HG02884 (cell line): ENCODE results near the gene GSN.

ENCODE experiments used
- ATAC-seq: cut with Tn5 transposase; IDR thresholded peaks from one replicate; pipeline ENCODE4 v1.9.1; 2021; ENCODE audit warnings: mild to moderate bottlenecking, moderate library complexity; ENCODE audit not compliant: unreplicated experiment

Gene GSN

DNA sequence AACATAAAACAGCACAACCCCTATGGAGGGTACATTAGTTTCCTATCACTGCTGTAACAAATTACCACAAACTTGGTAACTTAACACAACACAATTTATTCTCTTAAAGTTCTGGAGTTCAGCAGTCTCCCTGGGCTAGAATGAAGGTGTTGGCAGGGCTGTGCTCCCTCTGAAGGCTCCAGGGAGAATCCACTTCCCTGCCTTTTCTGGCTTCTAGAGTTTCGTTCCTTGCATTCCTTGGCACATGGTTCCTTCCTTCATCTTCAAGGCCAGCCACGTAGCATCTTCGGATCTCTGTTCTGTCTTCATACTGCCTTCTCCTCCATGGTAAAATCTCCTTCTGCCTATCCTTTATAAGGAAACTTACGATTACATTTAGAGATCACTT, 25.0 kb upstream of the GSN start:
- ATAC-seq, result no peak

GRCh38 chr9:121246821-121247561, 21.0 kb upstream of the GSN start:
- ATAC-seq, result no peak

GRCh38 chr9:121249563-121249962, 18.4 kb upstream of the GSN start:
- ATAC-seq, result no peak

DNA sequence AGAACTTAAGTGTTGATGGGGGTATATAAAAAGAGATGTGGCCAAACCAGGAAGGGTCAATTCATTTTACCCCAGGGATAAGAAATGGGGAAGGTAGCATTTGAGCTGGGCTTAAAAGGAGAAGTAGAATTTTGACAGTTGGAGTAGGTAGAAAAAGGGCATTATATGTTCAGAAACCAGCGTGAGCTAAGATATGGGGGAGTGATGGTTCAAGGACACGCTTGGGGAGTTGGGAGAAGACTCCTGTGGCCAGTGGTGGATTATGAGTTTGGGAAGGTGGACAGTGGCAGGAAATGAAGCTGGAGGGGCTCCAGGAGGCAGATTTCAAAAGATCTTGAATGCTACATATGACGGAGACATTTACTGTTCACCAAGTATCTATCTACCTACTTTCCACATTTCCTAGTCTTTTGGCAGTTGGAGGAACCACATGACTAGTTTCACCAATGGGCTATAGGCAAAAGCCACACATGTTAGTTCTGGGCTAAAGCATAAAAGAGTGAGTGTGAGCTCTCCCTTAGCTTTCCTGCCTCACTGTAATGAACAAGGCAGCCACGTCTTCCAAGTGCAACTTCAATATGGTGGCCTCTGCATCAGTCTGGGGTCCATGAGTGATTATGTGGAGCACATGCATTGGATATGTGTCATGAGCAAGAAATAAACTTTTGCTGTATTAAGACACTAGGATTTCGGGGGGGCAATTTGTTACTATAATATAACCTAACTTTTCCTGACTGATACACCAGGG, 15.7 kb upstream of the GSN start:
- no peak for ATAC-seq

GRCh38 chr9:121253162-121253561, 14.8 kb upstream of the GSN start:
- ATAC-seq, result no peak

- ATAC-seq, result no peak
These were observed 14.0 kb upstream of the GSN start for GRCh38 chr9:121253821-121254501.

- ATAC-seq, result no peak
These were observed 8.5 kb upstream of the GSN start for GRCh38 chr9:121259498-121259897.

DNA sequence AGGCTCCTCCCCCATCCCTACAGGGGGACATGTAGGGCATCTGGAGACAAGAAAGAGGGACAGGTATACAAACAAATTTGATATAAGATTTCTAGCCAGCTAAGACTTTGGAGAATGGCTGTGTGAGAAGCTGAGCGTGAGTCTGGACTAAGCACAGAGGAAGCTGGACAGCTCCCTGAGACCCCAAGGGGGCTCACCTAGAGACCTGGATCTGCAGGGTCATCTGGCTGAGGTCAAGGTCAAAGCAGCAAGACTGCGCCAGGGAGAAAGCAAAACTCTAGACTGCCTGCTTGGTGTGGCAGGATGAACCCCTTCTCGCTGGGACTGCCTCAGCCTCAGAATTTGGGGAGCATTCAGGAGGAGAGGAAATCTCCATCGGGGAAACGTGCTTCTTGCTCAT, 8.0 kb upstream of the GSN start:
- no peak for ATAC-seq

DNA sequence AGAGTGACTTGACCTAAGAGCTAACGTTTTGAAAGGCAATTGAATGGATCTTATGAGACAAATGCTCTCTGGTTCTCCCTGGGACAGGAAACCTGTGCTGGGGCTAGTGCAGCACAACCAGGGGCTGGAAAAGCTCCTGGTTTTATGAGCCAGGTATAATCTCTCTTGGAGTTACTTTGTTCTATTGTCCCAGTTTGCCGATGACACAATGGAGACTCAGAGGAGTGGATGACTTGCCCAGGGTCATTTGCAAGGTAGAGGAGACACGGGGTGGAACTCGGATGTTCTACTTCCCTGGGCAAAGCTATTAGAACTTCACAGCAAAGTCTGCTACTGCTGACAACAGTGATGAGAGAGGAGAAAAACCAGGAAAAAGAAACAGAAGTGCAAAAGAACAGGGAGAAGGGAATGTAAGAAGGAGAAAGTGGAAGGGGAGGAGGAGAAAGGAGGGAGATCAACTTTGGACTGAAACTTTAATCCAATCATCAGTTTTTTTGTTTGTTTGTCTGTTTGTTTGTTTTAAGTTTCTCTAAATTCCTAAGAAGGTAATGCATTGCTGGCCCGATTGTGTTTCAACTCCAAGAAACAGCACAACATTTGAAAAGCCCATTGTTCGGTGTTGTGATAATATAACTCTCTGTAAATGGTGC, 7.4 kb upstream of the GSN start:
- no peak for ATAC-seq

DNA sequence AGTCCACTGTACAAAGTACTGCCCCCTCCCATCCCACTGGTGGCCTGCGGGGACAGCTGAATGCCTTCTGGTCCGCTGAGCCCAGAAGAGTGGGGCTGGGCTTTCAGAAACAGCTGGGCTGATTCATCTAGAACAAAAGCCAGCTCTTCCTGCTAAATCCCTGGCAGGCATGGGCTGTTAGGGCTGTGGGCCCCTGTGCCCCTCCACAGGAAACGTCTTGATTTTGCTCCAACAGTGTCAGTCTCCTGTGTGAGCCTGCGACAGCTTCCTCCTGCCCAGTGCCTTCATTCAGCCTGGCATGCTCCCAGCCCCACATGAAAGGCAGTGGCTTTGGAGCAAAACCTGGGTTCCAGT, 6.9 kb upstream of the GSN start:
- ATAC-seq, result no peak

DNA sequence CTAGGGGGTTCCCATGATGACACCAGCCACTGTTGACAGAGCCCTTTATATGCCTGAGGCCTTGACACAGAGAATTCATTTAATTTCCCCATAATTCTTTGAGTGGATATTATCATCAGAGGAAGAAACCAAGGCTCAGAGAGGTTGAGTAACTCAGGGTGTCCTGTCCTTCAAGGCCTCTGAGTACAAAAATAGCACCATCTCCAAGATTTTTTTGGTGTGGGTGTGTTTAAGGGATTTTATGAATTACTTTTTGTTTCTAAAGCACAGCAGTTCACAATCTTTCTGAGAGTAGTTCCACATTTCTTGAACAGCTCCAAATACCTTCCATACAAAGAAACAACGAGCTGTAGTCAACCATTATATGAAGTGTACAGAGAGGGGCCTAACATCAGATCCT, 6.2 kb upstream of the GSN start:
- no peak for ATAC-seq

- no peak for ATAC-seq
These were observed 5.5 kb upstream of the GSN start for GRCh38 chr9:121262423-121262822.

- ATAC-seq, result no peak
These were observed 5.0 kb upstream of the GSN start for GRCh38 chr9:121262953-121263352.

GRCh38 chr9:121266356-121266755, 1.6 kb upstream of the GSN start:
- no peak for ATAC-seq

- ATAC-seq, result no peak
These were observed 884 bp upstream of the GSN start for GRCh38 chr9:121266906-121267650.

- ATAC-seq, result peak; percentile 36
These were observed 562 bp downstream of the GSN start for GRCh38 chr9:121268598-121268850.

- no peak for ATAC-seq
These were observed 1.1 kb downstream of the GSN start for GRCh38 chr9:121268851-121269641.

GRCh38 chr9:121269642-121270254, 1.8 kb downstream of the GSN start:
- ATAC-seq, result no peak

DNA sequence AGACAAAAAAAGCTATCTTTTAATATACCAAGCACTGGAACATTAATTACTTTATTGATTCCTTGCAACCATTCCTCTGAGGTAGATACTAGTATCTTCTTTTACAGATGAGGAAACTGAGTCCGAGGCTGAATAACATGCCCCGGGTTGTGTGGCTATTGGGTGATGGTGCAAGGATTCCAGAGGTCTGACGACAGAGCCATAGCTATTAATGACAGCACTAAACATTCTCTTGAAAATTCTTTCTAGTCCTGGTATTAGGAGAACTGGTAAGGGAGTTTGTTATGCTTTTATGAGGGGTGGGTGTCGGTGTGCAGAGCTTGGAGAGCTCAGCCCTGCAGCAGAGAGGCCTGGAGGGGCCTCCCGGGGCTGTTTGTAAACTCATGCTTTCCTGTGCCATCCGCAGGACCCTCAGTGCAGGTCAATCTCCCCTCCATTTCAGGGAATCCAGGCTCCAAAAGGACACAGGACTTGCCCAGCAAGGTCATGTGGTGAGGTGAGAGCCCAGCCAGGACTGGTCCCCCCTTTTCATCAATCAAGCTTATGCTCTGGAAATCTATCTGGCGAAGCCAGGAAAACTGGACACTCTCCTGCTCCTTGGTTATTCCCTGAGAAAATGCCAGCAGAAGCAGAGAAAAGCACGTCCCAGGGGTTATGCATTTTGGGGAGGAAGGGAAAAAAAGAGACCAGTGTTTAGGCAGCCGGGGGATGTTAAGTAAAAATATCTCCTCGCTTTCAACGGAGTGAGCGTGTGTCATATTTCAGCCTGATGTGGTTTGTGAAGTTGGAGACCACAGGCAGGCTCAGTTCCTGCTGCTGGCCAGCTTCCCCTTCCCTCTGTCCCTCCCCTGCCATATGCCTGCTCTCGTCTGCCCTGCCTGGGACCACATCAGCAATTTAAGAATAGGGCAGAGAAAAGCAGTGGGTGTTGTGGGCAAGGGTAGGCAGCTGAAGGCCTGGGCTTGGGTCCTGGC, 3.7 kb downstream of the GSN start:
- no peak for ATAC-seq
